Neural cell (in vitro differentiated cells): ENCODE results near the gene ASPM.

Experiments
- EZH2 ChIP-seq: fragments of 200-600, 300-800 bp; shearing (Covaris generic), sonication (generic); IDR thresholded peaks from 2 replicates; pipeline ENCODE4 v1.6.1; 2014; ENCODE audit warnings: antibody characterized with exemption, low read length, borderline replicate concordance, mild to moderate bottlenecking; ENCODE audit not compliant: insufficient read depth, poor library complexity, severe bottlenecking
- POLR2AphosphoS5 ChIP-seq: IDR thresholded peaks from 2 replicates; pipeline ENCODE4 v1.6.1; 2012
- SMC3 ChIP-seq: fragments of 450-650 bp; conservative IDR thresholded peaks from 2 replicates; pipeline ENCODE4 v1.6.1; 2014; ENCODE audit warnings: antibody characterized with exemption, mild to moderate bottlenecking, moderate library complexity; ENCODE audit not compliant: poor library complexity
- TAF1 ChIP-seq: IDR thresholded peaks from 2 replicates; pipeline ENCODE4 v1.6.1; 2012; ENCODE audit warnings: low read depth
- TF ChIP-seq, protein P1 (sequence below): fragments of 450-650 bp; IDR thresholded peaks from 2 replicates; pipeline ENCODE4 v1.5.1; 2014; ENCODE audit warnings: antibody characterized with exemption, mild to moderate bottlenecking, moderate library complexity; ENCODE audit not compliant: poor library complexity, severe bottlenecking
- TF ChIP-seq, protein P2 (sequence below): IDR thresholded peaks from 2 replicates; pipeline ENCODE4 v1.6.1; 2012; ENCODE audit warnings: borderline replicate concordance

DNA sequence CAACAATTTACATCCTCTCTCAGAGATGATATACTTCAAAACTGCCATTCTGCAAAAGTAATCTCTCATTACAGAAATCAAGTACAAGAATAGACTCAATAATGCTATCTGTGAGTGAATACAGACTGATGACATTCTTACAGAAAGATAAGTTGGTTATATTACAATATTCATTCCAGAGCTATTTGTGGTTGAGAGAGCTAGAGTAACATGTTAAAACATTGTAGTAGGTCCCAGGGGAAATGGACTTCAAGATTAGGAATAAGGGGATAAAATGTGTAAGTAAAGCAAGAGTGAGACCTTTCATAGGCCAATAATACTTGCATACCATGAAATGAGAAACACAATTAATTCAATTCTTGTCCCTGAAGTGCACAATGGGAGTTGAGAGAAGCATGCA lies 80.9 kb downstream of the ASPM start:
- TF ChIP-seq, protein P1, sequence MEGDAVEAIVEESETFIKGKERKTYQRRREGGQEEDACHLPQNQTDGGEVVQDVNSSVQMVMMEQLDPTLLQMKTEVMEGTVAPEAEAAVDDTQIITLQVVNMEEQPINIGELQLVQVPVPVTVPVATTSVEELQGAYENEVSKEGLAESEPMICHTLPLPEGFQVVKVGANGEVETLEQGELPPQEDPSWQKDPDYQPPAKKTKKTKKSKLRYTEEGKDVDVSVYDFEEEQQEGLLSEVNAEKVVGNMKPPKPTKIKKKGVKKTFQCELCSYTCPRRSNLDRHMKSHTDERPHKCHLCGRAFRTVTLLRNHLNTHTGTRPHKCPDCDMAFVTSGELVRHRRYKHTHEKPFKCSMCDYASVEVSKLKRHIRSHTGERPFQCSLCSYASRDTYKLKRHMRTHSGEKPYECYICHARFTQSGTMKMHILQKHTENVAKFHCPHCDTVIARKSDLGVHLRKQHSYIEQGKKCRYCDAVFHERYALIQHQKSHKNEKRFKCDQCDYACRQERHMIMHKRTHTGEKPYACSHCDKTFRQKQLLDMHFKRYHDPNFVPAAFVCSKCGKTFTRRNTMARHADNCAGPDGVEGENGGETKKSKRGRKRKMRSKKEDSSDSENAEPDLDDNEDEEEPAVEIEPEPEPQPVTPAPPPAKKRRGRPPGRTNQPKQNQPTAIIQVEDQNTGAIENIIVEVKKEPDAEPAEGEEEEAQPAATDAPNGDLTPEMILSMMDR = no peak
- TF ChIP-seq, protein P2, sequence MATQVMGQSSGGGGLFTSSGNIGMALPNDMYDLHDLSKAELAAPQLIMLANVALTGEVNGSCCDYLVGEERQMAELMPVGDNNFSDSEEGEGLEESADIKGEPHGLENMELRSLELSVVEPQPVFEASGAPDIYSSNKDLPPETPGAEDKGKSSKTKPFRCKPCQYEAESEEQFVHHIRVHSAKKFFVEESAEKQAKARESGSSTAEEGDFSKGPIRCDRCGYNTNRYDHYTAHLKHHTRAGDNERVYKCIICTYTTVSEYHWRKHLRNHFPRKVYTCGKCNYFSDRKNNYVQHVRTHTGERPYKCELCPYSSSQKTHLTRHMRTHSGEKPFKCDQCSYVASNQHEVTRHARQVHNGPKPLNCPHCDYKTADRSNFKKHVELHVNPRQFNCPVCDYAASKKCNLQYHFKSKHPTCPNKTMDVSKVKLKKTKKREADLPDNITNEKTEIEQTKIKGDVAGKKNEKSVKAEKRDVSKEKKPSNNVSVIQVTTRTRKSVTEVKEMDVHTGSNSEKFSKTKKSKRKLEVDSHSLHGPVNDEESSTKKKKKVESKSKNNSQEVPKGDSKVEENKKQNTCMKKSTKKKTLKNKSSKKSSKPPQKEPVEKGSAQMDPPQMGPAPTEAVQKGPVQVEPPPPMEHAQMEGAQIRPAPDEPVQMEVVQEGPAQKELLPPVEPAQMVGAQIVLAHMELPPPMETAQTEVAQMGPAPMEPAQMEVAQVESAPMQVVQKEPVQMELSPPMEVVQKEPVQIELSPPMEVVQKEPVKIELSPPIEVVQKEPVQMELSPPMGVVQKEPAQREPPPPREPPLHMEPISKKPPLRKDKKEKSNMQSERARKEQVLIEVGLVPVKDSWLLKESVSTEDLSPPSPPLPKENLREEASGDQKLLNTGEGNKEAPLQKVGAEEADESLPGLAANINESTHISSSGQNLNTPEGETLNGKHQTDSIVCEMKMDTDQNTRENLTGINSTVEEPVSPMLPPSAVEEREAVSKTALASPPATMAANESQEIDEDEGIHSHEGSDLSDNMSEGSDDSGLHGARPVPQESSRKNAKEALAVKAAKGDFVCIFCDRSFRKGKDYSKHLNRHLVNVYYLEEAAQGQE = no peak
- TF ChIP-seq SMC3 = no peak
- TF ChIP-seq EZH2 = no peak
- no peak for TF ChIP-seq POLR2AphosphoS5
- TF ChIP-seq TAF1 = no peak
